Osteocyte (in vitro differentiated cells): ENCODE data around the gene ERI3. TPM values are rescaled to one million over a fixed set of nuclear protein-coding genes. Genes with fewer than 3 reads are reported as not detected.

ENCODE experiments used
- DNase-seq: peaks from one replicate; pipeline ENCODE4 v3.0.0; 2021; ENCODE audit warnings: mixed read lengths; ENCODE audit not compliant: unreplicated experiment; ENCODE audit errors: extremely low spot score
- H3K27ac Mint-ChIP-seq: one replicate; pipeline ENCODE4 v1.8.0; 2021; ENCODE audit warnings: mild to moderate bottlenecking, mixed read lengths; ENCODE audit not compliant: unreplicated experiment
- H3K27me3 Mint-ChIP-seq: one replicate; pipeline ENCODE4 v1.8.0; 2021; ENCODE audit warnings: mixed read lengths; ENCODE audit not compliant: unreplicated experiment
- H3K36me3 Mint-ChIP-seq: one replicate; pipeline ENCODE4 v1.8.0; 2021; ENCODE audit warnings: mixed read lengths; ENCODE audit not compliant: unreplicated experiment
- H3K4me1 Mint-ChIP-seq: one replicate; pipeline ENCODE4 v1.8.0; 2021; ENCODE audit warnings: mixed read lengths; ENCODE audit not compliant: unreplicated experiment
- H3K4me3 Mint-ChIP-seq: one replicate; pipeline ENCODE4 v1.8.0; 2021; ENCODE audit warnings: mild to moderate bottlenecking, moderate library complexity, mixed read lengths; ENCODE audit not compliant: unreplicated experiment
- H3K9me3 Mint-ChIP-seq: one replicate; pipeline ENCODE4 v1.8.0; 2021; ENCODE audit warnings: mixed read lengths; ENCODE audit not compliant: unreplicated experiment
- CTCF ChIP-seq: fragments of 200-600 bp; sonication (generic); IDR thresholded peaks from 2 replicates; pipeline ENCODE4 v1.5.0; 2021; ENCODE audit warnings: antibody characterized with exemption, mild to moderate bottlenecking, moderate library complexity
- total RNA-seq: library from RNA; stranded (reverse); gene quantifications from 2 replicates; pipeline ENCODE4 v1.2.1, GENCODE V29; 2021

Gene ERI3
- total RNA-seq, 1 donor from 2014 or later: 58.6 TPM

GRCh38 chr1:44288883-44289282, 66.2 kb downstream of the ERI3 start:
- H3K27me3 Mint-ChIP-seq: no peaks in the 10 kb centered on the region
- peaks cover 38% of the 10 kb centered on the region for H3K36me3 Mint-ChIP-seq

GRCh38 chr1:44284184-44284583, 70.9 kb downstream of the ERI3 start:
- Mint-ChIP-seq H3K27ac (no peak overlapping the region), H3K9me3 (no peaks in the 10 kb centered on the region)
- DNase-seq: no peak

More at GRCh38 chr1:44288883-44289282, 66.2 kb downstream of the ERI3 start:
- Mint-ChIP-seq H3K4me3 (no peak overlapping the region), H3K9me3 (no peaks in the 10 kb centered on the region), H3K27ac (no peak overlapping the region), H3K4me1 (no peaks in the 10 kb centered on the region)
- no peak for TF ChIP-seq CTCF
- DNase-seq: no peak

GRCh38 chr1:44283524-44284173, 71.4 kb downstream of the ERI3 start:
- Mint-ChIP-seq H3K27ac (no peak overlapping the region), H3K9me3 (no peaks in the 10 kb centered on the region), H3K4me3 (no peak overlapping the region), H3K4me1 (no peaks in the 10 kb centered on the region), H3K36me3 (peaks cover 30% of the 10 kb centered on the region), H3K27me3 (no peaks in the 10 kb centered on the region)
- DNase-seq: no peak
- TF ChIP-seq CTCF: no peak

More at GRCh38 chr1:44284184-44284583, 70.9 kb downstream of the ERI3 start:
- TF ChIP-seq CTCF: no peak
- no peaks in the 10 kb centered on the region for H3K4me1 Mint-ChIP-seq
- no peak overlapping the region for H3K4me3 Mint-ChIP-seq
- H3K36me3 Mint-ChIP-seq: peaks cover 31% of the 10 kb centered on the region
- H3K27me3 Mint-ChIP-seq: no peaks in the 10 kb centered on the region

- Mint-ChIP-seq H3K36me3 (peaks cover 26% of the 10 kb centered on the region), H3K9me3 (no peaks in the 10 kb centered on the region), H3K27ac (no peak overlapping the region), H3K27me3 (no peaks in the 10 kb centered on the region), H3K4me1 (no peaks in the 10 kb centered on the region), H3K4me3 (no peak overlapping the region)
- DNase-seq: no peak
- no peak for TF ChIP-seq CTCF
These were observed 72.2 kb downstream of the ERI3 start for GRCh38 chr1:44282704-44283426.

GRCh38 chr1:44281962-44282703, 72.9 kb downstream of the ERI3 start:
- no peak for DNase-seq
- no peak for TF ChIP-seq CTCF
- H3K4me3 Mint-ChIP-seq: no peak overlapping the region
- no peaks in the 10 kb centered on the region for H3K4me1 Mint-ChIP-seq
- no peaks in the 10 kb centered on the region for H3K27me3 Mint-ChIP-seq
- peaks cover 26% of the 10 kb centered on the region for H3K36me3 Mint-ChIP-seq
- H3K27ac Mint-ChIP-seq: no peak overlapping the region
- no peaks in the 10 kb centered on the region for H3K9me3 Mint-ChIP-seq
